ENCODE data around the gene TTC21A. TPM values are rescaled to one million over a fixed set of nuclear protein-coding genes. Genes with fewer than 3 reads are reported as not detected.

TTC21A gene
- total RNA-seq, 1 experiment from 2014 or later, result 1.2 TPM

GRCh38 chr3:39173318-39174125 lies 66.0 kb downstream of the TTC21A start:
- CTCF ChIA-PET, result interaction anchor here (0.6 kb wide), 1 partner anchor 13 kb away, joined by 3 read pairs; no protein-coding TSS in a partner anchor

GRCh38 chr3:39176025-39176714 lies 68.7 kb downstream of the TTC21A start:
- BruUV-seq (replicated peaks), result no TSS peak
- TF ChIP-seq EZH2 (IDR thresholded peaks at IDR 0.05; ENCODE audit: low read length, unreplicated experiment) (no peak), CTCF (conservative IDR thresholded peaks at IDR 0.05; ENCODE audit: low read depth, low read length) (no peak), EZH2phosphoT487 (IDR thresholded peaks at IDR 0.05; ENCODE audit: borderline replicate concordance, low read length) (no peak)
- Histone ChIP-seq H3K9ac (ENCODE audit: low read length) (no peak overlapping the region), H3K4me2 (ENCODE audit: low read length) (no peak overlapping the region), H3K27me3 (ENCODE audit: low read length) (no peaks in the 10 kb centered on the region), H3K9me3 (ENCODE audit: low read length) (no peaks in the 10 kb centered on the region), H3F3A (ENCODE audit: low read length, unreplicated experiment) (no peaks in the 10 kb centered on the region), H3K79me2 (ENCODE audit: low read length) (no peaks in the 10 kb centered on the region), H2AFZ (ENCODE audit: low read length) (no peak overlapping the region), H3K4me1 (ENCODE audit: insufficient read depth, low read length) (peaks cover 27% of the 10 kb centered on the region), H3K27ac (ENCODE audit: low read length) (no peak overlapping the region), H3K4me3 (ENCODE audit: low read length) (no peak overlapping the region), H3K9me2 (replicated peaks; ENCODE audit: low read length) (no peaks in the 10 kb centered on the region), H3K36me3 (ENCODE audit: low read depth, low read length) (no peaks in the 10 kb centered on the region), H4K20me1 (ENCODE audit: low read length) (no peaks in the 10 kb centered on the region)
- ChIA-PET CTCF (no interaction called here), POLR2A (ENCODE audit: unreplicated experiment) (no interaction called here)
- intact Hi-C loops (cut with micrococcal nuclease), result no loop called here
- ATAC-seq (no peak), DNase-seq (no peak)

More at GRCh38 chr3:39173318-39174125, 66.0 kb downstream of the TTC21A start:
- H3K79me2 ChIP-seq (ENCODE audit: low read length), result no peaks in the 10 kb centered on the region
- H3K9me2 ChIP-seq (replicated peaks; ENCODE audit: low read length), result no peaks in the 10 kb centered on the region
- no peaks in the 10 kb centered on the region for H3F3A ChIP-seq (ENCODE audit: low read length, unreplicated experiment)
- no peaks in the 10 kb centered on the region for H3K9me3 ChIP-seq (ENCODE audit: low read length)
- H3K4me3 ChIP-seq (ENCODE audit: low read length), result no peak overlapping the region
- no peaks in the 10 kb centered on the region for H4K20me1 ChIP-seq (ENCODE audit: low read length)
- POLR2A ChIA-PET (ENCODE audit: unreplicated experiment), result no interaction called here
- intact Hi-C loops (cut with micrococcal nuclease), result no loop called here
- TF ChIP-seq EZH2phosphoT487 (IDR thresholded peaks at IDR 0.05; ENCODE audit: borderline replicate concordance, low read length), result no peak
- TF ChIP-seq CTCF (conservative IDR thresholded peaks at IDR 0.05; ENCODE audit: low read depth, low read length), result no peak
- TF ChIP-seq EZH2 (IDR thresholded peaks at IDR 0.05; ENCODE audit: low read length, unreplicated experiment), result no peak
- ATAC-seq (no peak), DNase-seq (no peak)
- H3K36me3 ChIP-seq (ENCODE audit: low read depth, low read length), result no peaks in the 10 kb centered on the region
- no TSS peak for BruUV-seq (replicated peaks)
- H3K4me2 ChIP-seq (ENCODE audit: low read length), result no peak overlapping the region
- H3K27me3 ChIP-seq (ENCODE audit: low read length), result no peaks in the 10 kb centered on the region
- no peak overlapping the region for H3K9ac ChIP-seq (ENCODE audit: low read length)
- peaks cover 13% of the 10 kb centered on the region for H3K4me1 ChIP-seq (ENCODE audit: insufficient read depth, low read length)
- H2AFZ ChIP-seq (ENCODE audit: low read length), result no peak overlapping the region
- H3K27ac ChIP-seq (ENCODE audit: low read length), result no peak overlapping the region
